ENCODE results near the gene LRRIQ1. TPM values are rescaled to one million over a fixed set of nuclear protein-coding genes. Genes with fewer than 3 reads are reported as not detected.

The LRRIQ1 gene
- total and polyA plus RNA-seq, 2 experiments from 2014 or later: 1.4 to 4.0 TPM

DNA sequence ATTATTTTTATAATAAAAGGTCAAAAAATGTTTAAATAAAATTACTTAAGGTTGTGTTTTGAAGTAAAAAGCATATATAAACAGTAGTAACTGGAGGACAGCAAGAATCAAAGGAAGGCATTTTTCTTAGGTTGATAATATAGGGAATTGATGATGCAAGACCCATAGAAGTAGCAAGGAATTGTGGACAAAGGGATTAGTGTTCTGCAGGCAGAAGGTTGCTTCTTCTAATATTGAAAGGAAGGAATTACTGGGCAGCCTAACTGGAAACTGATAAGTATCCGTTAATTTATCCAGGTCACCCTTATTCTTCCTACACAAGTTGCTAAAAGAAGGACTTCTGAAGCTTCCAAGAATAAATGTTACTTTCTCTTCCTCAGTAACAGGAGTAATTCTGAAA, 189.3 kb downstream of the LRRIQ1 start (continued):
- TF ChIP-seq STAT1 (IDR thresholded peaks at IDR 0.05; ENCODE audit: unreplicated experiment): no peak
- no peak for TF ChIP-seq POLR2AphosphoS5 (IDR thresholded peaks at IDR 0.05; ENCODE audit: low read depth)
- no peak for TF ChIP-seq EZH2 (IDR thresholded peaks at IDR 0.05; ENCODE audit: low read depth, unreplicated experiment)

DNA sequence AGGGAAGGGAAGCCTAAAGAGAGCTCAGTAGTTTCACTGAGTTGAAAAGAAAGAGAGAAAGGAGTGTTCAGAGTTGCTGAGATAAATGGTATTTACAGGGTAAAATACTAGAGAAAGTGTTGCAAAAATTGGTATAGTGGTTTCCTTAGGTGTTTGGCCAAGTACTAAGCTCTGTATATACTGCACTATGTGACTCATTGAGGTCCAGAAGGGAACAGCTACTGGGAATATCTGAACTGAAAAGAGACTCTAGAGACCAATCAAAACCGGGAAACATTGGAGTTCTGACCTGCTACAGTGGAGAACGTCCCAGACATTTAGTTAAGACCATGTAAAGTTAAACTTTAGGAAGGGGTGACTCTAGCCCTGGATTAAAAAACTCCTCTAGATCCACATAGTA, 201.2 kb downstream of the LRRIQ1 start:
- no peak for DNase-seq (ENCODE audit: low spot score)
- Histone ChIP-seq H3K79me2 (replicated peaks; ENCODE audit: insufficient read depth) (no peaks in the 10 kb centered on the region), H3K4me1 (ENCODE audit: insufficient read depth) (no peaks in the 10 kb centered on the region), H3K9me2 (ENCODE audit: insufficient read depth) (no peaks in the 10 kb centered on the region), H3K27me3 (ENCODE audit: insufficient read depth) (no peaks in the 10 kb centered on the region), H4K20me1 (replicated peaks; ENCODE audit: insufficient read depth) (no peaks in the 10 kb centered on the region), H3K27ac (ENCODE audit: low read depth) (no peak overlapping the region), H3K36me3 (ENCODE audit: insufficient read depth) (no peaks in the 10 kb centered on the region), H3K4me3 (no peak overlapping the region), H3K4me2 (no peak overlapping the region), H2AFZ (no peak overlapping the region), H3F3A (replicated peaks; ENCODE audit: low read depth) (no peaks in the 10 kb centered on the region)
- Mint-ChIP-seq H3K4me3 (no peak overlapping the region), H3K36me3 (ENCODE audit: low read depth) (no peaks in the 10 kb centered on the region), H3K4me1 (no peaks in the 10 kb centered on the region), H3K27me3 (ENCODE audit: insufficient read depth, low read depth, poor library complexity) (no peaks in the 10 kb centered on the region), H3K9me3 (peaks cover 4% of the 10 kb centered on the region; the same call in 1 of the 3 replicates), H3K27ac (no peak overlapping the region)
- ATAC-seq: no peak
- TF ChIP-seq NANOG (IDR thresholded peaks at IDR 0.05; ENCODE audit: borderline replicate concordance): no peak
- TF ChIP-seq JUNB (IDR thresholded peaks at IDR 0.05; ENCODE audit: unreplicated experiment): no peak
- TF ChIP-seq CREB1 (CRISPR knock-in tag; IDR thresholded peaks at IDR 0.05; ENCODE audit: low read depth): no peak
- no peak for TF ChIP-seq EZH2 (IDR thresholded peaks at IDR 0.05; ENCODE audit: low read depth, unreplicated experiment)

- Mint-ChIP-seq H3K36me3 (ENCODE audit: low read depth) (no peaks in the 10 kb centered on the region), H3K4me1 (no peaks in the 10 kb centered on the region), H3K27ac (no peak overlapping the region), H3K4me3 (no peak overlapping the region), H3K9me3 (no peaks in the 10 kb centered on the region), H3K27me3 (ENCODE audit: insufficient read depth, low read depth, poor library complexity) (no peaks in the 10 kb centered on the region)
- Histone ChIP-seq H4K20me1 (replicated peaks; ENCODE audit: insufficient read depth) (no peaks in the 10 kb centered on the region), H3K4me3 (no peak overlapping the region), H3K9me2 (ENCODE audit: insufficient read depth) (no peaks in the 10 kb centered on the region), H3K27me3 (ENCODE audit: insufficient read depth) (no peaks in the 10 kb centered on the region), H3K4me1 (ENCODE audit: insufficient read depth) (no peaks in the 10 kb centered on the region), H3K4me2 (no peak overlapping the region), H2AFZ (no peak overlapping the region), H3F3A (replicated peaks; ENCODE audit: low read depth) (no peaks in the 10 kb centered on the region), H3K27ac (ENCODE audit: low read depth) (no peak overlapping the region), H3K36me3 (ENCODE audit: insufficient read depth) (no peaks in the 10 kb centered on the region), H3K79me2 (replicated peaks; ENCODE audit: insufficient read depth) (no peaks in the 10 kb centered on the region)
- no peak for DNase-seq (ENCODE audit: low spot score)
- no peak for ATAC-seq
- TF ChIP-seq NANOG (IDR thresholded peaks at IDR 0.05; ENCODE audit: borderline replicate concordance) (no peak), CTCF (conservative IDR thresholded peaks at IDR 0.05; ENCODE audit: low read depth in 2 of 2) (no peak)
Measured at GRCh38 chr12:85244561-85244960, 208.4 kb downstream of the LRRIQ1 start.

GRCh38 chr12:85253853-85254252, 217.7 kb downstream of the LRRIQ1 start:
- H3K4me3 Mint-ChIP-seq: no peak overlapping the region
- no peaks in the 10 kb centered on the region for H3K9me3 Mint-ChIP-seq
- H3K9me2 ChIP-seq (ENCODE audit: insufficient read depth): no peaks in the 10 kb centered on the region
- no peaks in the 10 kb centered on the region for H3K79me2 ChIP-seq (replicated peaks; ENCODE audit: insufficient read depth)
- H3K27ac ChIP-seq (ENCODE audit: low read depth): no peak overlapping the region
- H3K36me3 Mint-ChIP-seq (ENCODE audit: low read depth): no peaks in the 10 kb centered on the region
- ATAC-seq (no peak), DNase-seq (ENCODE audit: low spot score) (no peak)
- H3F3A ChIP-seq (replicated peaks; ENCODE audit: low read depth): no peaks in the 10 kb centered on the region
- no peaks in the 10 kb centered on the region for H3K4me1 Mint-ChIP-seq
- no peaks in the 10 kb centered on the region for H3K27me3 ChIP-seq (ENCODE audit: insufficient read depth)
- no peak overlapping the region for H3K4me2 ChIP-seq
- H3K27ac Mint-ChIP-seq: no peak overlapping the region
- H4K20me1 ChIP-seq (replicated peaks; ENCODE audit: insufficient read depth): no peaks in the 10 kb centered on the region
- no peaks in the 10 kb centered on the region for H3K27me3 Mint-ChIP-seq (ENCODE audit: insufficient read depth, low read depth, poor library complexity)
- no peak overlapping the region for H3K4me3 ChIP-seq
- H3K36me3 ChIP-seq (ENCODE audit: insufficient read depth): no peaks in the 10 kb centered on the region
- no peak overlapping the region for H2AFZ ChIP-seq
- H3K4me1 ChIP-seq (ENCODE audit: insufficient read depth): no peaks in the 10 kb centered on the region
- TF ChIP-seq NANOG (IDR thresholded peaks at IDR 0.05; ENCODE audit: borderline replicate concordance) (no peak), ZNF331 (CRISPR knock-in tag; IDR thresholded peaks at IDR 0.05; ENCODE audit: low read depth) (no peak), JUNB (IDR thresholded peaks at IDR 0.05; ENCODE audit: unreplicated experiment) (no peak), EZH2 (IDR thresholded peaks at IDR 0.05; ENCODE audit: low read depth, unreplicated experiment) (no peak), REST (IDR thresholded peaks at IDR 0.05; ENCODE audit: unreplicated experiment) (no peak), STAT1 (IDR thresholded peaks at IDR 0.05; ENCODE audit: unreplicated experiment) (no peak), ETS1 (IDR thresholded peaks at IDR 0.05) (no peak)

Data from GM23338 (cell line).